OCI-M2 (cell line): ENCODE results near the gene IFI35.

Experiments used
- DNase-seq: peaks from one replicate; lab custom pipeline; 2025; ENCODE audit not compliant: unreplicated experiment; lab: John Stamatoyannopoulos, UW

The IFI35 gene

DNA sequence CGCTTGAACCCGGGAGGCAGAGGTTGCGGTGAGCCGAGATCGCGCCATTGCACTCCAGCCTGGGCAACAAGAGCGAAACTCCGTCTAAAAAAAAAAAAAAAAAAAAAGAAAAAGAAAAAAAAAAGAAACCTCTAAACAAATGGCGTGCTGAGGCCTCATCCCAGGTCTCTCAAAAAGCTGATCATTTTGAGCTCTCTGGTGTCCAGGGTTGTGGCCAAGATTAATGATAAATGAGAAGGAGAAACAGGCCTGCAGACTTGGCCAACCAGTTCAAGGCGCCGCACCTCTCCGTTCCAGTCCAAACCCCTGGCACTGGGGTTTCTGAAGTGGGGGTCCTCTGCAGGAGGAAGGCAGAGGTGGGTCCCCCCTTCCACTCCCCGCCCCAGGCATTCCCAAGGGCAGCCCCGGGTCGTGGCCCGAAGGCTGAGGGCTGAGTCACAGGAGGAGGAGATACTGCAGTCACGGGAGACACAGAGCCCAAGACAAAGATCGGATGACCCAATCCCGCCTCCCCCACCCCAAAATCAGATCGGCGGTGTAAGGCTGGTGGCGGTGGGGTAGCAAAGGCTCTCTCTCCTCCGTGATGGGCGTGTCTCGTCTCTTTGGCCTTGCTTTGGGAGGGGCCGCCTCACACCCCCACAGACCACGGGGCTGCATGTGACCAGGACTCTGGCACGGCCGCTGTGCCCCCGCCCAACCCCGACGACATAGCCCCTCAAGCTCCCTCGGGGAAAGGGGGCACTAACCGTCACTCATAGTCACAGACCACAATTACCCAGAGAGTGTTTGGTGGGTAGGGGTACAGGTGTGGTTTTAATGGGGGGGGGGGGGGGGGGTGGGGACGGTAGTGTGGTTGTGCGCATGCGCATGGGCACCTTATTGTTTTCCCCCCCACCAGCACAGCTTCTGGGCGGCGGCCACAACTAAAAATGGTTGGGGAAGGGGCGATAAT is 14.5 kb downstream of the IFI35 start:
- DNase-seq = peak; percentile 39

GRCh38 chr17:43021741-43022512 is 15.3 kb downstream of the IFI35 start, which contains the start of gene VAT1:
VAT1 (minus strand) TSS chr17:43022385; CDS start chr17:43022322, 63 bp downstream.
- DNase-seq = no peak

GRCh38 chr17:43024407-43025289 is 18.1 kb downstream of the IFI35 start, which contains the start of gene RND2:
RND2 (plus strand) TSS chr17:43025231; CDS start chr17:43025348, 117 bp downstream.
- peak; percentile 79 for DNase-seq

- no peak for DNase-seq
Observed at GRCh38 chr17:43025290-43025657, 18.7 kb downstream of the IFI35 start.

GRCh38 chr17:43025766-43026537 is 19.4 kb downstream of the IFI35 start:
- DNase-seq = no peak

- no peak for DNase-seq
Observed at GRCh38 chr17:43026595-43026994, 20.0 kb downstream of the IFI35 start.

GRCh38 chr17:43027091-43028032 is 20.8 kb downstream of the IFI35 start:
- no peak for DNase-seq

DNA sequence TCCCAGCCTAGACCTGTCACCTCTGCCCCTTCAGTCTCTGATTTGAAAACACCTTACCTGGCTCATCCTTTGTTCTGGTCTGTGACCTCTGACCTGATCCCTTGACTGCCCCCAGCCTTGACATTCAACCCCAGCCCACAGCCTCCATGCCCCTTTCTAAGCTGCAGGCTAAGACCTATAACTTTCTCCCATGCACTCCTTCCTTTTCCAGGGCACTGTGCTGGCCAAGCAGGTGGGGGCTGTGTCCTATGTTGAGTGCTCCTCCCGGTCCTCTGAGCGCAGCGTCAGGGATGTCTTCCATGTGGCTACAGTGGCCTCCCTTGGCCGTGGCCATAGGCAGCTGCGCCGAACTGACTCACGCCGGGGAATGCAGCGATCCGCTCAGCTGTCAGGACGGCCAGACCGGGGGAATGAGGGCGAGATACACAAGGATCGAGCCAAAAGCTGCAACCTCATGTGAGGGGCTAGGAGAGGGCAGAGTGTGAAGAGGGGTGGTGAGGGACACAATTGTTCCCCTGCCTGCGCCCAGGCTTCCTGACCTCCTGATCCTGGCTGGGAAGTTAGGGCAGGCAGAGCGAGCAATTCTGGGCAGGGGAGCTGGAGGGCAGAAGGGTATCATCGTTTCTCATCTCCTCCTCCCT is 21.8 kb downstream of the IFI35 start:
- no peak for DNase-seq

GRCh38 chr17:43030137-43030767 is 23.7 kb downstream of the IFI35 start:
- no peak for DNase-seq

GRCh38 chr17:43031666-43032065 is 25.1 kb downstream of the IFI35 start:
- no peak for DNase-seq

GRCh38 chr17:43033948-43034881 is 27.6 kb downstream of the IFI35 start:
- no peak for DNase-seq

GRCh38 chr17:43034894-43035293 is 28.3 kb downstream of the IFI35 start:
- DNase-seq = no peak

GRCh38 chr17:43039646-43040045 is 33.1 kb downstream of the IFI35 start:
- no peak for DNase-seq

GRCh38 chr17:43040655-43041054 is 34.1 kb downstream of the IFI35 start:
- no peak for DNase-seq

- DNase-seq = no peak
Observed at GRCh38 chr17:43042025-43042628, 35.5 kb downstream of the IFI35 start.

- DNase-seq = no peak
Observed at GRCh38 chr17:43043307-43043706, 36.7 kb downstream of the IFI35 start.

- no peak for DNase-seq
Observed at GRCh38 chr17:43044024-43044423, 37.4 kb downstream of the IFI35 start.
